Small intestine (tissue), 7 donors: ENCODE measurements around the gene OSBPL1A. TPM values are rescaled to one million over a fixed set of nuclear protein-coding genes. Genes with fewer than 3 reads are reported as not detected.

ENCODE experiments used
- DNase-seq, 2 donors: peaks; one replicate each; pipeline versions ENCODE4 v3.0.0 to v3.0.0-alpha.2; 2013
- FAIRE-seq: peaks from 2 replicates; lab custom pipeline; 2012; peaks lifted over from hg19 to GRCh38; lab: Jason Lieb, UNC
- H3K27ac ChIP-seq, 3 donors: one replicate each; pipeline ENCODE4 v1.5.1; 2013; ENCODE audit warnings: low read length in 2 of 3, mild to moderate bottlenecking in 2 of 3, control low read depth in 1 of 3, inconsistent platforms in 1 of 3, low read depth in 1 of 3, moderate library complexity in 1 of 3
- H3K27me3 ChIP-seq, 3 donors: one replicate each; pipeline ENCODE4 v1.6.1; 2013; ENCODE audit warnings: low read length in 3 of 3, inconsistent platforms in 1 of 3; ENCODE audit not compliant: control insufficient read depth in 3 of 3, insufficient read depth in 3 of 3
- H3K36me3 ChIP-seq, 3 donors: one replicate each; pipeline ENCODE4 v1.6.1; 2013; ENCODE audit warnings: low read length in 3 of 3, inconsistent platforms in 1 of 3, low read depth in 1 of 3, mild to moderate bottlenecking in 1 of 3, moderate library complexity in 1 of 3; ENCODE audit not compliant: control insufficient read depth in 3 of 3, insufficient read depth in 2 of 3
- H3K4me1 ChIP-seq, 3 donors: one replicate each; pipeline ENCODE4 v1.6.1; 2013; ENCODE audit warnings: low read length in 2 of 3, inconsistent platforms in 1 of 3, low read depth in 1 of 3, mild to moderate bottlenecking in 1 of 3, moderate library complexity in 1 of 3; ENCODE audit not compliant: control insufficient read depth in 3 of 3, insufficient read depth in 2 of 3
- H3K4me3 ChIP-seq, 3 donors: one replicate each; pipeline ENCODE4 v1.5.1; 2013; ENCODE audit warnings: low read length in 3 of 3, control low read depth in 1 of 3, inconsistent platforms in 1 of 3, low read depth in 1 of 3, mild to moderate bottlenecking in 1 of 3, moderate library complexity in 1 of 3
- H3K9me3 ChIP-seq, 2 donors: one replicate each; pipeline ENCODE4 v1.6.1; 2013; ENCODE audit warnings: low read depth in 1 of 2, low read length in 1 of 2; ENCODE audit not compliant: control insufficient read depth in 2 of 2, insufficient read depth in 1 of 2
- WGBS, 3 donors: extraction: QIAGEN DNeasy Blood & Tissue Kit; methylation state at CpG; one replicate each; pipeline ENCODE4 v1.1.7; 2013; 5-methylcytosine and 5-hydroxymethylcytosine counted together
- polyA plus RNA-seq, 4 donors: library from polyadenylated mRNA; stranded (reverse) in 3 of 4; unstranded in 1 of 4; fragments of 200-250 nt in 3 of 4; fragments of 120-200 nt in 1 of 4; gene quantifications; one replicate each; pipeline versions ENCODE4 v1.2.1 to v1.2.3, GENCODE V29; 2013
- donor health status: healthy with polysubstance abuse.
- donor health status: control.
- donor health status: control.
- donor health status: Bipolar disorder and iron deficiency.
- donor health status: healthy.

OSBPL1A gene
- polyA plus RNA-seq, 4 donors: 23.5 to 36.7 (median 34.7) TPM

DNA sequence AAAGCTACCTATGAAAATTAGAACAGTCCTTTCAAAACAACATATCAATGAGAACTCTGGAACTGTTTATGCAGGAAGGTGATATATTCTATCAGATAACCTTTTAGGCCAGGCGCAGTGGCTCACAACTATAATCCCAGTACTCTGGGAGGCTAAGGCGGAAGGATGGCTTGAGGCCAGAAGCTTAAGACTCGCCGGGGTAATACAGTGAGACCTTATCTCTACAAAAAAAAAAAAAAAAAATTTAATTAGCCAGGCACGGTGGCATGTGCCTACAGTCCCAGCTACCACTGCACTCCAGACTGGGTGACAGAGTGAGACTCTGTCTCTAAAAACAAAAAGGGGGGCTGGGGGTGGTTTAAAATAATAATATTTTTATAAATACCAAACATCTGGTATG is 77.9 kb downstream of the OSBPL1A start:
- Histone ChIP-seq H3K4me1 (no peaks in the 10 kb centered on the region), H3K9me3 (no peaks in the 10 kb centered on the region), H3K4me3 (no peak overlapping the region), H3K27me3 (no peaks in the 10 kb centered on the region), H3K36me3 (no peaks in the 10 kb centered on the region), H3K27ac (no peak overlapping the region)
- 2 to 59% (median 24%) methylated on average over 5 of the region's 5 CpGs for WGBS, 3 donors
- no peak for FAIRE-seq
- DNase-seq: peak in 1 of 2 donors; percentile 81

DNA sequence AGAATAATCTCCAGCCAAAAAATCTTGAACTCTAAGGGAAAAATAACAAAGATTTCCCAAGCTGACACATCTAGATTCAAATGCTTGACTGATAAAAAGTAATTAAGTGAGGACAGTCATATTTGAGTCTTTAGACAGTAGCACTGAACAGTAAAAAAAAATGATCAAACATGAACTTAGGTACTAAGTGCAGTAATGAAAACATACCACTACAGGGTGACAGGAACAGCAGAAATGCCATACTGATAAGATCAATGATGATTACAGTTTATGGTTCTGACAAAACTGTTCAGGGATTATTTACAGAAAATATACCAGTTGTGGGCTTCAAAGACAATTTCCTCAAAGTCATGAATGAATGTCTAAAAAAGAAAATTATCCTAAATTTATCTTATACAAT is 80.3 kb downstream of the OSBPL1A start:
- peak; percentile 12 to 19 for DNase-seq
- FAIRE-seq: no peak
- Histone ChIP-seq H3K27ac (no peak overlapping the region), H3K4me3 (no peak overlapping the region), H3K4me1 (no peaks in the 10 kb centered on the region), H3K9me3 (no peaks in the 10 kb centered on the region), H3K27me3 (no peaks in the 10 kb centered on the region), H3K36me3 (peaks cover 0 to 4% (median 0%) of the 10 kb centered on the region in 3 donors)

DNA sequence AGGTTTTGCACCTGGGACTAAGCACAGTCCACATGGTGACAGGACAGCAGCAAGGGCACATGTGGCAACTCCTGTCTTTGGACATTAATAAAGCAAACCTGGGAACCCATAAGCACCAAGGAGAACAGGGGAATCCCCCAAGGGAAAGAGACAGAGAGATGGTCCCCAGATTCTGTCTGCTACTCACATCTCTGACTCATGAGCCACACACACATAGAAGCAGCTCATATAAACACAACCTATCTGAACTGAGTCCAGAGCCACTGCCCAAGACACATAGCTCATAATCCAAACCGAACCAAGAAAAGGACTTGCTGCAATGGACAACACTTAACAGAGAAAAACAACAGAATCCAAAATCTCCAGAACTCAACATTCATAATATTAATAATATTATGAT is 82.5 kb downstream of the OSBPL1A start:
- no peaks in the 10 kb centered on the region for H3K4me1 ChIP-seq
- no peak overlapping the region for H3K27ac ChIP-seq
- H3K36me3 ChIP-seq: peaks cover 0 to 4% (median 2%) of the 10 kb centered on the region in 3 donors
- WGBS, 3 donors: 91 to 95% (median 94%) methylated on average over 1 of the region's 1 CpG
- no peak for DNase-seq
- no peak overlapping the region for H3K4me3 ChIP-seq
- no peaks in the 10 kb centered on the region for H3K27me3 ChIP-seq
- FAIRE-seq: no peak
- no peaks in the 10 kb centered on the region for H3K9me3 ChIP-seq

DNA sequence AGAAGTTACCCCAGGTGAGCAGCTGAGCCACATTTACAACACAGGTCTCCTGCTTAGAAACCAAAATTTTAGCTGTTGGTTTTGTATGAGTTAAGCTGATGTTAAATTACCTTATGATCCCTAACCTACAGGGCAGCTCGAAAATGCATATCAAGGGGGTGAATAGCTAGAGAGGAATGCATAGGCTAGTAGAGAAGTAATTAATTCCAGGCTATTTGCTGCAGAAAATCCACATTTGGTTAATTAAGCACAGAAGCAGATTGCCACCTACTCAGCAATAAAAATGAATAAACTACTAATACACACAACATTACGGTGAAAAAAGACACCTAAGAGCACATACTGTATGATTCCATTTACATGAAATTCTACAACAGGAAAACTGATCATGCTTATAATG is 91.4 kb downstream of the OSBPL1A start:
- WGBS, 3 donors: 89 to 97% (median 93%) methylated on average over 2 of the region's 2 CpGs
- FAIRE-seq: no peak
- H3K4me3 ChIP-seq: no peak overlapping the region
- no peaks in the 10 kb centered on the region for H3K27me3 ChIP-seq
- no peaks in the 10 kb centered on the region for H3K4me1 ChIP-seq
- DNase-seq: no peak
- H3K27ac ChIP-seq: no peak overlapping the region
- H3K9me3 ChIP-seq: no peaks in the 10 kb centered on the region
- no peaks in the 10 kb centered on the region for H3K36me3 ChIP-seq

- Histone ChIP-seq H3K27me3 (no peaks in the 10 kb centered on the region), H3K4me3 (no peak overlapping the region), H3K27ac (no peak overlapping the region), H3K36me3 (no peaks in the 10 kb centered on the region), H3K9me3 (no peaks in the 10 kb centered on the region), H3K4me1 (no peaks in the 10 kb centered on the region)
- 40 to 72% (median 48%) methylated on average over 3 of the region's 3 CpGs for WGBS, 3 donors
- peak; percentile 42 to 46 for DNase-seq
- FAIRE-seq: no peak
Measured at GRCh38 chr18:24300703-24301102, 96.9 kb downstream of the OSBPL1A start.

GRCh38 chr18:24296276-24296675 is 101.3 kb downstream of the OSBPL1A start:
- no peak for FAIRE-seq

DNA sequence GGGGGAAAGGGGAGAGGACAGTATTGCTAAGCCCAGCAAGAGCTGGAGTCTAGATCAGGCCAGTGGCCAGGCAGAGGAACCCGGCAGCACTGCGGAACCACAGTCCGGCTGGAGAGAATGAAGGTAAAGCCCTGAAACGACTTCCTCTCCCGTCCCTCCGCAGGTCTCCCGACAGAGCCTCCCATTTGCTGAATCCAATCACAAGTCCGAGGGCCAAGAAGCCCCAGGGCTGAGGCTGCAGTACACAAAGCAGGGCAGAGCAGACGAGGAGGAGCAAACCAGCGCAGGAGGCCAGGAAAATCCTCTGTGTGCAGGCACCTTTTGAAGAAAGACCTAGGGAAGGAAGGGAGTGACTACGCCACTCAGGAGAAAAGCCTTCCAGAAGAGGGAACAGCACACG is 104.4 kb downstream of the OSBPL1A start:
- peaks cover 0 to 2% (median 0%) of the 10 kb centered on the region in 3 donors for H3K36me3 ChIP-seq
- H3K4me1 ChIP-seq: no peaks in the 10 kb centered on the region
- no peak for FAIRE-seq
- DNase-seq: no peak
- no peaks in the 10 kb centered on the region for H3K9me3 ChIP-seq
- 91 to 96% (median 95%) methylated on average over 12 of the region's 12 CpGs for WGBS, 3 donors
- H3K4me3 ChIP-seq: no peak overlapping the region
- H3K27ac ChIP-seq: no peak overlapping the region
- H3K27me3 ChIP-seq: no peaks in the 10 kb centered on the region

More at GRCh38 chr18:24296276-24296675, 101.3 kb downstream of the OSBPL1A start:
- H3K27me3 ChIP-seq: no peaks in the 10 kb centered on the region
- no peak overlapping the region for H3K4me3 ChIP-seq
- H3K9me3 ChIP-seq: no peaks in the 10 kb centered on the region
- H3K27ac ChIP-seq: no peak overlapping the region
- 74 to 84% (median 79%) methylated on average over 3 of the region's 3 CpGs for WGBS, 3 donors
- DNase-seq: no peak
- H3K4me1 ChIP-seq: no peaks in the 10 kb centered on the region
- H3K36me3 ChIP-seq: peaks cover 0 to 2% (median 0%) of the 10 kb centered on the region in 3 donors

DNA sequence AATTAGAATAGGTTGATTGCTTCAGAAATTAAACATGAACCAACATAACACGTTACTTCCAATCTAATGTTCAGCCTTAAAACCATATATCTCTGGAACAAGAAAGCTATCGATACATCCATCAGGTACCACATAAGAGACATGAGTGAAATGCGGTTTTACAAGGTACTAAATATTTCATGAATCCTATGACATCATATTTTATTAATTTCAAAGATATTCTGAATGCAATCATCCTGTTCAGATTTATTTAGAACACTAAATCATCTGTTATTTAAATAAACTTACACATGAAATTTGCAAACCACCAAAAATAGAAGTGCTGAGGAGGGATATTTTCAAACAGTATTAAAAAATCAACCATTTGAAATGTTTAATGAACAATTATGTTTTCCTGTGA is 119.0 kb downstream of the OSBPL1A start:
- Histone ChIP-seq H3K4me1 (no peaks in the 10 kb centered on the region), H3K27ac (no peak overlapping the region), H3K36me3 (no peaks in the 10 kb centered on the region), H3K4me3 (no peak overlapping the region), H3K27me3 (no peaks in the 10 kb centered on the region), H3K9me3 (no peaks in the 10 kb centered on the region)
- no peak for FAIRE-seq
- DNase-seq: no peak
- 95 to 98% (median 95%) methylated on average over 3 of the region's 3 CpGs for WGBS, 3 donors

- Histone ChIP-seq H3K36me3 (no peaks in the 10 kb centered on the region), H3K4me3 (no peak overlapping the region), H3K27ac (no peak overlapping the region), H3K27me3 (no peaks in the 10 kb centered on the region), H3K9me3 (no peaks in the 10 kb centered on the region), H3K4me1 (no peaks in the 10 kb centered on the region)
- DNase-seq (no peak), FAIRE-seq (no peak)
- 54 to 80% (median 75%) methylated on average over 4 of the region's 4 CpGs for WGBS, 3 donors
Measured at GRCh38 chr18:24277516-24278195, 120.0 kb downstream of the OSBPL1A start.
